HG03135 (cell line): ENCODE measurements around the gene PHF1.
"Not testable (repeated sequence)": the region's sequence is repeated elsewhere in the genome, so short reads cannot be mapped to it uniquely, and the experiment has no call there.

ENCODE experiments used
- ATAC-seq: cut with Tn5 transposase; IDR thresholded peaks from one replicate; pipeline ENCODE4 v1.9.1; 2021; ENCODE audit warnings: mild to moderate bottlenecking, moderate library complexity; ENCODE audit not compliant: unreplicated experiment

Gene PHF1

DNA sequence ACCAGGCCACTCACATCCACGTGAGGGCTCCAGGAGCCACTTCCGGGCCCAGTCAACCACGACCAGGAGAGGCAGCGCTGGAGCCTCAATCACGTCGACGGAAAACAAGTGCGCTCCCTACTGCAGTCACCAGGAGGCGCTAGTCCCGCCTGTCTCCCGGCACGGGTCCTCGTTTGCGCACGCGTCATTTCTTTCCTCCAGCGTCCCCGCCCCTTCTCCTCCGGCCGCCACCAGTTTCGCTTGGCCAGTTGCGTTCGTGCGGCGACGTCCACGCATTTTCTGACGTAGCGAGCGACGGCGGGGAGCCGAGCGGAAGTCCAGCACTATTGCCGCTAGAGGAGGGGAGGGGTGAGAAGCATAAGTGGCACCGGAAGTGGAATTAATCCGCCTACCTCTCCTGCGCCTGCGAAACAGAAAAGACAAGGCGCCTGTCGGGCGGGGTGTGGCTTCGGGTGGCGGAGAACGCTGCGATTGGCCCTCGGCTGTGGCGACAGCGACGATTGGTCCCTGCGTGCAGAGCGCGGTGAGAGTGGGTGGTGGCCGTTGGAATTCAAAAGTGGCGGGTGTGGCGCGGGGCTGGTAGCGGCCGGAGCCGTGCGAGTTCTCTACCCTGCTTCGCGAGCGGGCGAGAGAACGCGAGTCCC lies 19.4 kb upstream of the PHF1 start, which contains the start of gene KIFC1:
Gene KIFC1, plus strand, starts transcription at position 546 of the 644 bp plus-strand sequence. CDS start 163 bp downstream, outside the sequence.
- ATAC-seq: peak; percentile 82

DNA sequence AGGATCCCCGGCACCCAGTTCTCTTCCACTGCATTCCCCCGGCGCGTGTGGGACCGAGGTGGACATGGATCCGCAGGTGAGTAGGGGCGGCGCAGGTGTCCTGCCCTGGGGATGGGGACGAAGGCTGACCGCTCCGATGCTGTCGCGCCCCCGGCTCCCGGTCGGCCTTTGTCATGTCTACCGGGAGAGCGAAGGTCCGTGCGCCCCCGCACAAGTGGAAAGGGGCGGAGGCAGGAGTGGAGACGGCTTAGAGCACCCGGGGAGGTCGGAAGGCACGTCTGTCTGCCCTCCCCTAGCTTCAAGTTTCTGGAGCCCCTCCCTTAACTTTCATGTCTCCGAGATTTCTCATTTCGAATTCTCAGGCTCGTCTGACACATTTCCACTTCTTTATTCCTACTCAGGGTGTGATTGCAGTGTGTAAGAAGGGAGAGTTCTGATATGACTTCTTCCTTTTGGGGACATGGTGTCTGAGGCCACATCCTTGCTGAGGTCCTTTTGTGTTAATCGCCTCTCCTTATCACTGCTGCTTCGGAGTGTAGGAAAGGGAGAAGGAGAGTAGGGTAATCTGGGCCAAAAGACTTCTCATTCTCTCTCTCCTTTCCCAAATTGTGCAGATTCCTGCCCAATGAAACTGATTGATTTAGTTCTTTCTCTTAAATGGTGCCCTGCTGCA lies 18.8 kb upstream of the PHF1 start:
- peak; percentile 10 for ATAC-seq

DNA sequence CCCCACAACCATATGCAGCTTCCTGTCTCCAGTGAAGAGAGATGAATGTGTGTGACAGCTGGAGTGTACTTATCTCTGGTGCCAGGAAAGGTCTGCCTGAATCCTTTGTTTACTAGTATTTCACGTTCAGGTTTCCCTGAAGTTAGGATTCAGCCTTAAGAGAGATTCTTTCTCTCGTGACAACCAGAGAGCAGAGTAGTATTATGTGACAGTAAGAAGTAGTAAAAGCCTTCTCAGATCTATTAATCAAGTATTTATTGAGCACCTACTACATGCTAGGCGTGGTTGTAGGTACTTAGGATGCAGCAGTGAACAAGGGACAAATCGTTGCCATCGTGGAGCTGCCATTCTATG lies 18.2 kb upstream of the PHF1 start:
- no peak for ATAC-seq

DNA sequence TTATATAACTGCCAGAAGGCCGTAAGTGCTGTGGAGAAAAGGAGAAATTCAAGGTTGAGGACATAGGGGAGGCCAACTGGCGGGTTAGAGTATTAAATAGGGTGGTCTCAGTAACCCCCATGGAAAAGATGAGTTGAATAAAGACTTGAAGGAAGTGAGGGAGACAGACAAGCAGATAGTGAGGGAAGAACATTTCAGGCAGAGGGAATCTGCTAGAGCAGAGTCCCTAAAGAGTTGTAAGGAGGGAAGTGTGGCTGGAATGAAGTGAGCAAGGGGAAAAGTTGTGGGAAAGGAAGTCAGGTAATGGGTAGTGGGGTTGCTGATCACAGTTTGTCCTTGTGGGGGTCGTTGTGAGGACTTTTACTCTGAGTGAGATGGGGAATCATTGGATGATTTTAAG lies 17.8 kb upstream of the PHF1 start:
- ATAC-seq: no peak

DNA sequence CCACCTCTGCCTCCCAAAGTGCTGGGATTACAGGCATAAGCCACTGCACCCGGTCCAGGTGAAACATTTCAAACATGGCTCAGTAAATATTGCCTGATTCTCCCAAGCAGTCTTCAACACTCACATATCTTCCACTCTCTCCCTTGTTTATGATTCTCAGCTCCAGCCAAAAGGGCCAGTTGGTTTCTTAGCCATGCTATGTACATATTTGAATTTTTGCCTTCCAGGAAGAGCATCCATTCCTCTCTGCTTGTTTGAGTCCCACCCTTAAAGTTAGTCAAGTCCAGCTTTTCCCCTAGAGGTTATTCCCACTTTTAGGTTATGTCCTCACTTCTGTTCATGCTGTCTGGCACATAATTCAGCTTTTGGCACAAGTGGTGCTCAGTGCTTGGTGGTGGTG lies 13.3 kb upstream of the PHF1 start:
- no peak for ATAC-seq

DNA sequence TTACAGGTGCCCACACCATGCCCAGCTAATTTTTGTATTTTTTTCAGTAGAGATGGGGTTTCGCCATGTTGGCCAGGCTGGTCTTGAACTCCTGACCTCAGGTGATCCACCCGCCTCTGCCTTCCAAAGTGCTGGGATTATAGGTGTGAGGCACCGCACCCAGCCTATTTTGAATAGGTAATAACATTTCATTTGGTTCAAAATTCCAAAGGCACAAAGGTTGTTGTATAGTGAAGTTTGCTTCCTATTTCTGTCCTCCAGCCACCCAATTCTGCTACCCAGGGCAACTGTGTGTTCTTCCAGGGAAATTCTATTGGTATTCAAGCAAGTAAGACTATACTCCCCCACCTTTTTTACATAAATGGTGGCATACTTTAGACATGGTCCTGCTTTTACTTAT lies 12.2 kb upstream of the PHF1 start:
- ATAC-seq: not testable (repeated sequence)

DNA sequence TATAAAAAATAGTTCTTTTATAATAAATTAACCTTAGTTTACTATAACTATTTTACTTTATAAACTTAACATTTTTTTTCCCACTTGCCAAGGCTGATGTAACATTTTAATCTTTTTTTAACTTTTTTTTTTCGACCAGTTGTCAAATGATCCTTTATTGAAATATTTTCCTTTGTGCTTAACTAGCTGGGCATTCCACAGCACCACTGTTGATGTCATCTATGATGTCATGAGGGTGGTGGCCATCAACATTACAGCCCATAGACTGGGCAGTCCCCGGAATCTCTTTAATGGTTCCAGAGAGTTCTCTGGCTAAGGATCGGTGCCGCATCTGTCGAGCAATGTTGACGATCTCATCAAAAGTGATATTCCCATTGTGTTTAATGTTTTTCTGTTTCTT lies 10.9 kb upstream of the PHF1 start:
- ATAC-seq: not testable (repeated sequence)

DNA sequence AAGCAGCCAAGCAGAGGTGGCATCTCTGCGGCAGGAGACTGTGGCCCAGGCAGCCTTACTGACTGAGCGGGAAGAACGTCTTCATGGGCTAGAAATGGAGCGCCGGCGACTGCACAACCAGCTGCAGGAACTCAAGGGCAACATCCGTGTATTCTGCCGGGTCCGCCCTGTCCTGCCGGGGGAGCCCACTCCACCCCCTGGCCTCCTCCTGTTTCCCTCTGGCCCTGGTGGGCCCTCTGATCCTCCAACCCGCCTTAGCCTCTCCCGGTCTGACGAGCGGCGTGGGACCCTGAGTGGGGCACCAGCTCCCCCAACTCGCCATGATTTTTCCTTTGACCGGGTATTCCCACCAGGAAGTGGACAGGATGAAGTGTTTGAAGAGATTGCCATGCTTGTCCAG lies 5.9 kb upstream of the PHF1 start:
- ATAC-seq: no peak

DNA sequence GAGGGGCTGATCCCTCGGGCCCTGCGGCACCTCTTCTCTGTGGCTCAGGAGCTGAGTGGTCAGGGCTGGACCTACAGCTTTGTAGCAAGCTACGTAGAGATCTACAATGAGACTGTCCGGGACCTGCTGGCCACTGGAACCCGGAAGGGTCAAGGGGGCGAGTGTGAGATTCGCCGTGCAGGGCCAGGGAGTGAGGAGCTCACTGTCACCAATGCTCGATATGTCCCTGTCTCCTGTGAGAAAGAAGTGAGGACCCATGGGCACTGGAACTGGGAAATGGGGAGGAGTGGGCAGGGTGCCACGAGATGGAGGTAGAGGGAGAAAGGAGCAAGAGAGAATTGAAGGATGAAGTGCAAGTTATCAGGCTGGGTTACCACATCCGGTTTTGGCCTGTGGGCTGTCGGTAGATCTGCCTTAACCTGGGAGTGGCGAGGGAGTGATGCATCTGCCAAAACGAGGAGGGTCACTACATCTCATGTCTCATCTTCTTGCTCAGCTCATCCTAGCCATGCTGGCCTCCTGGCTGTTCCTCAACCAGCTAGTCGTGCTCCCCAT lies 5.4 kb upstream of the PHF1 start:
- no peak for ATAC-seq

DNA sequence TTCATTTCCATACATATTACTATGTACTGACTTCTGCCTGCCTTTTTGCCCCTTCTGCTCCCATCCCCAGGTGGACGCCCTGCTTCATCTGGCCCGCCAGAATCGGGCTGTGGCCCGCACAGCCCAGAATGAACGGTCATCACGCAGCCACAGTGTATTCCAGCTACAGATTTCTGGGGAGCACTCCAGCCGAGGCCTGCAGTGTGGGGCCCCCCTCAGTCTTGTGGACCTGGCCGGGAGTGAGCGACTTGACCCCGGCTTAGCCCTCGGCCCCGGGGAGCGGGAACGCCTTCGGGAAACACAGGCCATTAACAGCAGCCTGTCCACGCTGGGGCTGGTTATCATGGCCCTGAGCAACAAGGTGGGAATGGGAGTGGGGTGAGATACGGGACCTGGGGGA lies 4.7 kb upstream of the PHF1 start:
- ATAC-seq: no peak

DNA sequence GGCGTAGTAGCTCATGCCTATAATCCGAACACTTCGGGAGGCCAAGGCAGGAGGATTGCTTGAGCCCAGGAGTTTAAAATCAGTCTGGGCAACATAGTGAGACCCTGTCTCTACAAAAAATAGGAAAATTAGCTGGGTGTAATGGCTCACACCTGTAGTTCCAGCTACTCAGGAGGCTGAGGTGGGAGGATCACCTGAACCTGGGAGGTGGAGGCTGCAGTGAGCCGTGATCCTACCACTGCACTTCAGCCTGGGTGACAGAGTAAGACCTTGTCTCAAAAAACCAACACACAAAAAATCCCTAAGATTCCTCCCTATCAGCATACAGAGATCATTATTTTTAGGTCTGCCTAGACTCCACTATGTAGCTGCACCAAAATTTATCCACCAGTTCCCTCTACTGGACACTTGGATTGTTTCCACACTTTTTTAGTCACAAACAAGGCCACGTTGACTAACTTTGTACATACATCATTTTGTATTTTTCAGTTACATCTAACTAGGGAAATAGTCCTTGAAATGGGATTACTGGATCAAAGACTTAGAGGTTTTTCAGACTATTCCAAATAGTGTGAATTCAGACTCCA lies 3.6 kb upstream of the PHF1 start:
- ATAC-seq: no peak

DNA sequence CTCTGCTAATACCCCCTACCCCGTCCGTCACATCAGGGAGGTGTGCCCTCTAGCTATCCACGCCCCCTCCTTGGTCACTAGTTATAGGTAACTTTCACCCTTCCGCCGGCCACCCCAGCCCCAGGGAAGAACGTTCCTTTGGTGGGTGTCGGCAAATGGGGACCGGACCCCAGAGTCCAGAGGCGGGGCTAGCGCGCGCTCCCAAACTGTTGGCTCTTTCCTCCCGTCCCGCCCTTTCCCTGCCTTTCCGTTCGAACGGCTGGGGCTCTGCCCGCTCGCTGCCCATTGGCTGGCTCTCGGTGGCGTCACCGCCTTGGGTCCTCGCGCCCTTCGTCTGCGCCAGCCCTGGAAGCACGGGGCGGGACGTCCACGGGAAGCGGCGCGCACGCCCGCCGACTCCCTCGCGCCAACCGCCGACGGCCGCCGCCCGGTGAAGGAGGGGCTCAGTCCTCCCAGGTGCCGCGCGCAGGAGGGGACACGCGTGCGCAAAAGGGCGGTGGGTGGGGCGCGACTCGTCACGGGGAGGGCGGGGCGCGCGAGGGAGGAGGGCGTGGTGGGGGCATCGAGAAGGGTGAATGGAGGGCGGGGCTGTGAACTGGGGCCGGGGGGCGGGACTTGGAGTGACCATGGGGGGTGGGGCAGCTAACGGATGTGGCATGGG lies 634 bp upstream of the PHF1 start:
- ATAC-seq: peak; percentile 69

DNA sequence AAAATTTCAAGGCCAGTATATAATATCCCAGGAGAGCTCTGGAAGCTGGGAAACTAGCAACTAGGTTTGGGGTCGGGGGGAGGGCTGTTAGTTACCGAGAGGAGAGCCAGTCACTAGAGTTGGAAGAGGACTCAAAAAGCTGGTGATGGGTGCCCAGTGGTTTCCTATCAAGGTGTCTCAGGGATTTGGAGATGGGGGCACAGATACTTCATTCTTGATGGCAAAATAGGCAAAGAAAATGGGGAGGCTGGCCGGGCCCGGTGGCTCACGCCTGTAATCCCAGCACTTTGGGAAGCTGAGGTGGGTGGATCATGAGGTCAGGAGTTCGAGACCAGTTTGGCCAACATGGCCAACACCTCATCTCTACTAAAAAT lies 805 bp downstream of the PHF1 start:
- ATAC-seq: no peak

DNA sequence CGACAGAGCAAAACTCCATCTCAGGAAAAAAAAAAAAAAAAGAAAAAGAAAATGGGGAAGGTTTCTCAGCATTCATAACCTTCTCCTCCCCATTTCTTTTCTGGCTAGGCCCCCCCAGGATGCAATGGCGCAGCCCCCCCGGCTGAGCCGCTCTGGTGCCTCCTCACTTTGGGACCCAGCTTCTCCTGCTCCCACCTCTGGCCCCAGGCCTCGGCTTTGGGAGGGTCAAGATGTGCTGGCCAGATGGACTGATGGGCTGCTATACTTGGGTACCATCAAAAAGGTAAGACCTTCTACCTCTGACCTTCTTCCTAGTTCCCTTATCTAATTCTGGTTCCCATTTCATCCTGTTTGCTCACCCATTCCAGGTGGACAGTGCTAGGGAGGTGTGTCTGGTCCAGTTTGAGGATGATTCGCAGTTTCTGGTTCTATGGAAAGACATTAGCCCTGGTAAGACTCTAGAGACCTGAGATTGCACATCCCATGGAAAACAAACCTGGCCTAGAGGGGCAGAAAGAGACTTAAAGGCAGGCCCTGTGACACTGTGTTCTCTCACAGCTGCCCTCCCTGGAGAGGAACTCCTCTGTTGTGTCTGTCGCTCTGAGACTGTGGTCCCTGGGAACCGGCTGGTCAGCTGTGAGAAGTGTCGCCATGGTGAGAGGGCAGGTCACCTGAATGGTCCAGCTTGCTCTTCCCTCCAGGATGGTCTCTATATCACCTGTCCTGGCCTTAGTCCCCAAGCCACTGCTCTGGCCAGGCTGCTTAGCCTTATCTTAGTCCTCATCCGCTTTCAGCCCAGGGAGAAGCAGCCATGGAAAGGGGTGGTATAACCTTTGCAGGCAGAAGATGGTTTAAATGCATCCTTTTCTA lies 1.6 kb downstream of the PHF1 start:
- ATAC-seq: no peak

DNA sequence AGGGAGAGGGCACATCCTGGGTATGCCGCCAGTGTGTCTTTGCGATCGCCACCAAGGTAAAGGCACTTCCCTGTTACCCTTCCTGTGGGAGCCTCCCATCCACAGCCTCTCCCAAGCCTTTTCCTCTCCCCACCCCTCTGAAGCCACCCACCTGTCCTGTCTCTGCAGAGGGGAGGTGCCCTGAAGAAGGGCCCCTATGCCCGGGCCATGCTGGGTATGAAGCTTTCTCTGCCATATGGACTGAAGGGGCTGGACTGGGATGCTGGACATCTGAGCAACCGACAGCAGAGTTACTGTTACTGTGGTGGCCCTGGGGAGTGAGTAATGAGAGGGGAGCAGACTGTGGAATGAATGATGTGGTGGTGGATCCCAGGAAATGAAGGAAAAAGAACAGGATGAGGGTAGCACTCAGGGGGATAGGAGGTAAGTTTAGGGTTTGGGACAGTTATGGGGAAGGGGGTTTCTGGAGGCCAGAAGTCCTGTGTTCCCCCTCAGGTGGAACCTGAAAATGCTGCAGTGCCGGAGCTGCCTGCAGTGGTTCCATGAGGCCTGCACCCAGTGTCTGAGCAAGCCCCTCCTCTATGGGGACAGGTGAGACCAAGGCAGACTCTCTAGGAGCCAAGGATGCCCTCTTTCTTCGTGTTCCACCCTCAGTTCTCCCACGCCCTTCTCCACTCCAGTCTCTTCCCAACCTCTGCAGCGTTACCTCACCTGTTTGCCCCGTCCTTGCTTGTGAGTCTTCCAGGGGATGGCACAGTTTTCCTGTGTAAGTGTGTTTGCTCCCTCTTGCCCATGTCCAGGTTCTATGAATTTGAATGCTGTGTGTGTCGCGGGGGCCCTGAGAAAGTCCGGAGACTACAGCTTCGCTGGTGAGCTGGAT lies 2.7 kb downstream of the PHF1 start:
- no peak for ATAC-seq

DNA sequence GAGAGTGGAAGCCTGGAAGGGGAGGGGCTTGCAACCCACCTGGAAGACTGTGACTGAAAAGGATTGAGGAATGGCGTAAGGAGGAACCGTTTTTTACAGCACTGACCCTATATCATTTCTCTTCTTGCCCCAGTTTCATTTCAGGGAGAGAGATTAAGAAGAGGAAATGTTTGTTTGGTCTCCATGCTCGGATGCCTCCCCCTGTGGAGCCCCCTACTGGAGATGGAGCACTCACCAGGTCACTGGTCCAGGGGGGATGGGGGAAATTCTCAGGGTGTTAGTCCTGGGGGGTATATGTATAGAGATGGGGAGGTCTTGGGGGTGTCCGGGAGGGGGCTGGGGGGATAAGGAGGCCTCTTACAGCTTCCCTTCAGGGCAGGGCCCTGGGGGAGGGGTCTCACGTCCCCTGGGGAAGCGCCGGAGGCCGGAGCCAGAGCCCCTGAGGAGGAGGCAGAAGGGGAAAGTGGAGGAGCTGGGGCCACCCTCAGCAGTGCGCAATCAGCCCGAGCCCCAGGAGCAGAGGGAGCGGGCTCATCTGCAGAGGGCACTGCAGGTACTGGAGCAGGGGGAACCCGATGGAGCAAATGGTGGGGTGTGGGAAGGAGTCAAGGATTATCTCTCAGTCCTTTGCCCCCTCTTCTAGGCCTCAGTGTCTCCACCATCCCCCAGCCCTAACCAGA lies 3.9 kb downstream of the PHF1 start:
- ATAC-seq: no peak

DNA sequence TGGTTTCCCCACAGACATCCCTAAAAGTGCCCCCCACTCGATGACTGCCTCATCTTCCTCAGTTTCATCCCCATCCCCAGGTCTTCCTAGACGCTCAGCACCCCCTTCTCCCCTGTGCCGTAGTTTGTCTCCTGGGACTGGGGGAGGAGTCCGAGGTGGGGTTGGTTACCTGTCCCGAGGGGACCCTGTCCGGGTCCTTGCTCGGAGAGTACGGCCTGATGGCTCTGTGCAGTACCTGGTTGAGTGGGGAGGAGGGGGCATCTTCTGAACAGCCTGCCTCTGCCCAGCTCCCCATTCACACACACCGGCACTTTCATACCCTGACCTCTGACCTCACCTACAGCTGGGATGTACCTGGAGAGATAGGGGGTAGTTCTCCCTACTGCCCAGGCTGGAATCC lies 5.0 kb downstream of the PHF1 start:
- no peak for ATAC-seq

DNA sequence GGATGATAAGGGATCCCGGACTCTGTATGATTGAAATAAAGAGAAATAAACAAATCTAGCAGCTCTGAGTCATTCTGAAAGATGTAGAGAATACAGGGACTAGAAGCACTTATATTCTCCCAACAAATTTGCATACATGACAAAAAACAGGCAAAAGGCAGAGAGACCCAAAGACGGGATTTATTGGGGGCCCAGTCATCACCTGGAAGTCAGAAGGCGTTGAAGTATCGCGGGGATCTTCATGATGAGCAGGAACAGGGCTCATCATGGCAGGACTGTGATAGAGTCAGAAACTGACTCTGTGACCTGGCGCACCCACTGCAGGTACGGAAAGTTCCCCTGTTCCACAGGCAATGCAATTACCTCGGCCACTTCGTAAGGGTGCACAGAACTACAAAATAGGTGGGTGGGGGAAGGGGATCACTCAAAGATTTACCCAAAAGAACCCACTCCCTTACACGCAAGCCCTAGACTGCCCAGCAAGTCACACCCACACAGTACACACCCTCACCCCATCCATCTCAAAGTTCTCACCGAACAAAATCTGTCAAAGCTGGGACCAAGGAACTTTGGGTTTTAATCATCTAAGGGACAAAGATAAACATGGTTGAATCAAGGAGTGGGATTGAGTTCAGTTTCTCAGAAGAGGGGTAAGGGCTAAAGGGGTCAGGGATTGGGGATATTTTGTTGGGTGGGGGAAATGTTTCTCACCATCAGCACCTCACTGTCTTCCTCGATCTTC lies 5.7 kb downstream of the PHF1 start:
- ATAC-seq: no peak
